Right lobe of liver (tissue), 6 donors: ENCODE data around the gene BLOC1S5. TPM values are rescaled to one million over a fixed set of nuclear protein-coding genes. Genes with fewer than 3 reads are reported as not detected.

Experiments used
- ATAC-seq, 4 donors: fragments of 200-7000 bp; cut with Tn5 transposase; one replicate each; pipeline ENCODE4 v1.9.1; 2020; ENCODE audit warnings: mild to moderate bottlenecking in 4 of 4, moderate library complexity in 4 of 4
- DNase-seq, 3 donors: peaks; one replicate each; pipeline ENCODE4 v3.0.0-alpha.2; 2020
- H3K27ac ChIP-seq, 3 donors: fragments of 200-600 bp; one replicate each; pipeline ENCODE4 v1.8.0; 2022
- H3K27me3 ChIP-seq, 2 donors: fragments of 200-600 bp; one replicate each; pipeline ENCODE4 v1.8.0; 2022
- H3K36me3 ChIP-seq, 4 donors: fragments of 200-600 bp; sonication (generic) in 1 of 4; one replicate each; pipeline versions ENCODE4 v1.5.1 to v1.8.0; 2017 to 2022; ENCODE audit warnings: control low read depth in 1 of 4
- H3K4me1 ChIP-seq, 4 donors: fragments of 200-600 bp; sonication (generic) in 1 of 4; one replicate each; pipeline versions ENCODE4 v1.5.1 to v1.8.0; 2017 to 2022; ENCODE audit warnings: control low read depth in 1 of 4
- H3K4me3 ChIP-seq, 3 donors: fragments of 200-600 bp; one replicate each; pipeline ENCODE4 v1.8.0; 2022
- H3K9me3 ChIP-seq, 4 donors: fragments of 200-600 bp; sonication (generic) in 1 of 4; one replicate each; pipeline versions ENCODE4 v1.5.1 to v1.8.0; 2017 to 2022; ENCODE audit warnings: control low read depth in 1 of 4
- CTCF ChIP-seq, 4 donors: fragments of 200-600 bp in 3 of 4; fragments of 450-650 bp in 1 of 4; IDR thresholded peaks; one replicate each; pipeline versions ENCODE4 v1.5.1 to v1.8.0; 2016 to 2022; ENCODE audit warnings: antibody characterized with exemption in 4 of 4, mild to moderate bottlenecking in 2 of 4
- POLR2A ChIP-seq: fragments of 450-650 bp; IDR thresholded peaks from one replicate; pipeline ENCODE4 v1.6.1; 2017; ENCODE audit warnings: antibody characterized with exemption, mild to moderate bottlenecking
- WGBS: methylation state at CpG from one replicate; pipeline ENCODE4 v1.1.6; 2018; ENCODE audit warnings: low coverage, low lambda C conversion rate; ENCODE audit not compliant: insufficient coverage; ENCODE audit errors: missing lambda C conversion rate; 5-methylcytosine and 5-hydroxymethylcytosine counted together
- intact Hi-C, 2 donors: fragments of 100-400 bp; cut with DNase I; formaldehyde crosslinking; loops; one replicate each; pipeline versions ENCODE4 v1.11.2 to v1.14.1; 2022
- total RNA-seq, 6 experiments: library from RNA; depleted of rRNA in 2 of 6; stranded (reverse); fragments of >200 nt in 2 of 6; fragmentation: NEBNext Ultra II Directional in 3 of 6; extraction: Animal tissue kit (Norgen Biotek cat#: 25700) in 3 of 6; gene quantifications; one replicate each; pipeline versions ENCODE4 v1.1.0 to v1.2.4, GENCODE V29; 2016 to 2023
- donor health status: DM: no; HTN: yes; CAD: no.
- donor health status: DM: no; HTN: no; CAD: no.
- donor health status: DM: no; HTN: no; CAD: no.
- donor health status: DM: no; HTN: yes; CAD: no.
- donor health status: DM: no; HTN: yes; CAD: no.

BLOC1S5 gene
- total RNA-seq, 6 experiments from 2014 or later: 4.4 to 10.7 (median 7.4) TPM

DNA sequence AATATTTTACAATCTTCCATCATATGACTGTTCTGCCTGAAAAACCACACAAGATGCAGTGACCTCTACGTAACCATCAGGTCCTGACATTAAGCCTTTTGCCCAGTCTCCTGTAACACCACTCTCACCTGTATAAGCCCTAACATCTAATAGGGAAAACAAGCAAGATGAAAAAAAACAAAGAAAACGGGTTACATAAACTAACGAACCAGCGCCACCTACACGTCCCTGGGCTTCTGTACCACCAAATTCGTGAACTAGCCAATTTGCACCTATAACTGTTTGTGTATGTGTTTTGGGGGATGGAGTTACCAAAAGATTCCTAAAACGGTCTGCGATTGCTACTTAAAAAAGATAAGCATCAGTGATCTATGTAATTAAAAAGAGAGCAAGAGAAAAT lies 70.2 kb downstream of the BLOC1S5 start:
- Histone ChIP-seq H3K9me3 (no peaks in the 10 kb centered on the region), H3K36me3 (no peaks in the 10 kb centered on the region), H3K27me3 (no peaks in the 10 kb centered on the region), H3K4me1 (no peaks in the 10 kb centered on the region), H3K27ac (no peak overlapping the region), H3K4me3 (no peak overlapping the region)
- 76% methylated on average over 8 of the region's 8 CpGs for WGBS
- ATAC-seq (no peak), DNase-seq (no peak)
- TF ChIP-seq POLR2A (no peak), CTCF (IDR thresholded peaks at IDR 0.05) (no peak)
- intact Hi-C loops: no loop called here

- ATAC-seq: no peak
- no peaks in the 10 kb centered on the region for H3K4me1 ChIP-seq
- no peak overlapping the region for H3K27ac ChIP-seq
- no peaks in the 10 kb centered on the region for H3K36me3 ChIP-seq
- TF ChIP-seq POLR2A (no peak), CTCF (IDR thresholded peaks at IDR 0.05) (no peak)
- H3K4me3 ChIP-seq: no peak overlapping the region
- intact Hi-C loops: no loop called here
- H3K27me3 ChIP-seq: no peaks in the 10 kb centered on the region
- H3K9me3 ChIP-seq: no peaks in the 10 kb centered on the region
- DNase-seq: no peak
Observed at GRCh38 chr6:7993399-7993798, 70.8 kb downstream of the BLOC1S5 start.

DNA sequence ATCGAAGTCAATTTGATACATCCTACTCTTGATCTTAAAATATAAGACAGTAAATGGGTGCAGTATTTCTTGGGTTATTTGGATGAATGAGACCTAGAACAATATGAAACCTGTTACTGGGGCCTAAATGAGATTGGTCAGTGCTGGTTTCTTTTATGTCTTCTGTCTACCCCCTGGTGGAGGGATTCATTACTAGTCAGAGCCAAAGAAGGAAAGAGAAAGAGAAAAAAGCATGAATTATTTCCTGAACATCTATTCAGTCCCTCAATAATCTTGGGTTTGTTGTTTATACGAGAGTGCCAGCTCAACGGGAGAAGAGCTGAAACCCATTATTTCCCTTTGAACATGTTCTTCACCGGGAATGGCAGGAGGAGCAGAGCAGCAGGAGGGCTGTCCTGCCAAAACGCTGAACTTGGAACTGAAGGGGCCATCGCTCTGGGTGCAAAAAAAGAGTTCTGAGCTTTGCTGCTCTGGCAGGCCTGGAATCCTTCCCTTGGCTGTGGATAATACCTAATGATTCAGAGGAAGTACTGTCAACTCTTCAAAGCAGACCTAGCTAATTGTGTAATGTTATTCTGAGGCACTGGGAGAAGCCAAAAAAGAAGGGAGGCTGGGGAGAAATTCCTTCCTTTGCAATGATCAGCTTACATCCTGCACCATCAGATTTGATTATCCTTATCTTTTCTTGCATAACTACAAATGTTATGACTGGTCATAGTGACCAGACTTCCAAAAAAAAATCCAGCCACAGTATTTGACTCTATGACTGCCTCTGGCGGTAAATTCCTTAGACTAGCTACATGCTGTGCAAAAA lies 72.0 kb downstream of the BLOC1S5 start:
- no peak for DNase-seq
- H3K9me3 ChIP-seq: no peaks in the 10 kb centered on the region
- no peaks in the 10 kb centered on the region for H3K36me3 ChIP-seq
- H3K27ac ChIP-seq: no peak overlapping the region
- H3K27me3 ChIP-seq: no peaks in the 10 kb centered on the region
- H3K4me3 ChIP-seq: no peak overlapping the region
- peak; percentile 75 to 81 (median 78) for ATAC-seq
- WGBS: 34% methylated on average over 7 of the region's 7 CpGs
- intact Hi-C loops: no loop called here
- no peak for TF ChIP-seq POLR2A
- peak; percentile 42 to 63 (median 44) for TF ChIP-seq CTCF (IDR thresholded peaks at IDR 0.05)
- no peaks in the 10 kb centered on the region for H3K4me1 ChIP-seq

DNA sequence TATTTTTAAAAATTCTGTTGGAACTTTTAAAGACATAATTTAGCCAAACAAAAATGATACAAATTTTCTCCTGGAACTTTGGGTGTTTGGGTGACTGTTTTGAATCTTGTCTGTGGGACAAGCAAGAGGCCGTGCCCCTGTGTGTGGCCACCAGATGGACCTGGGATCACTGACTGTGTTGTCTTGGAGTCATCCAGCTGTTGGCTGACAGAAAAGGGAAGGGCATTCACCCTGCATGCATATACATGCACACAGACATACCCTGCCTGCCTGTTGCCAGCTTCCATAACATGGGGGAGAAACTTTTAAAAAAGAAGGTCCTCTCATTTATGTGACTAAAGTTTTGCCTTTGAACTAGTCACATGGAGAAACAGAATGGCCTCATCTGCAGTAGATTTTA lies 72.7 kb downstream of the BLOC1S5 start:
- no peaks in the 10 kb centered on the region for H3K9me3 ChIP-seq
- DNase-seq (no peak), ATAC-seq (no peak)
- H3K4me1 ChIP-seq: no peaks in the 10 kb centered on the region
- 75% methylated on average over 1 of the region's 1 CpG for WGBS
- no peak overlapping the region for H3K27ac ChIP-seq
- intact Hi-C loops: no loop called here
- no peaks in the 10 kb centered on the region for H3K27me3 ChIP-seq
- no peak overlapping the region for H3K4me3 ChIP-seq
- no peak for TF ChIP-seq POLR2A
- no peak for TF ChIP-seq CTCF (IDR thresholded peaks at IDR 0.05)
- H3K36me3 ChIP-seq: no peaks in the 10 kb centered on the region
